ENCODE measurements around the gene C1QTNF8. TPM values are rescaled to one million over a fixed set of nuclear protein-coding genes. Genes with fewer than 3 reads are reported as not detected.
"Not testable (repeated sequence)": the region's sequence is repeated elsewhere in the genome, so short reads cannot be mapped to it uniquely, and the experiment has no call there.

The C1QTNF8 gene
- total RNA-seq, 1 experiment from 2014 or later = not detected

DNA sequence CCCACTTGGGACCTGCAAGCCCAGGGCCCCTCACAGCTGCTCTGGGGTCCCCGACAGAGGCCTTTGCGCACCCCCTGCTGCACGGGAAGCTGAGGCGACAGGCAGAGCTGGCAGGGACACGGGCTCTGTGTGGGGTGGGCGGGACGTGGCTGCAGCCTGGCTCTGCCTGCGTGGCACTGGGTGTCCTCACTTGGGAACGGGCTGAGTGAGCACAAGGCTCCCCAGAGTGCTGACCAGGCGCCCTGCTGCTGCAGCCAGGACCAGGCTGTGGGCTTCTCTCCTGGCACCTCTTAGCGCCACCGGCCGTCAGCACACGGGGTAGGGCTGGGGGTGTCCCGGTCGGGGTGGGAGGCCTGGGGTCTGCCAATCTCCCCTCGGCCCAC lies 6.6 kb downstream of the C1QTNF8 start:
- intact Hi-C loops (cut with micrococcal nuclease; ENCODE audit: unreplicated experiment) = no loop called here

DNA sequence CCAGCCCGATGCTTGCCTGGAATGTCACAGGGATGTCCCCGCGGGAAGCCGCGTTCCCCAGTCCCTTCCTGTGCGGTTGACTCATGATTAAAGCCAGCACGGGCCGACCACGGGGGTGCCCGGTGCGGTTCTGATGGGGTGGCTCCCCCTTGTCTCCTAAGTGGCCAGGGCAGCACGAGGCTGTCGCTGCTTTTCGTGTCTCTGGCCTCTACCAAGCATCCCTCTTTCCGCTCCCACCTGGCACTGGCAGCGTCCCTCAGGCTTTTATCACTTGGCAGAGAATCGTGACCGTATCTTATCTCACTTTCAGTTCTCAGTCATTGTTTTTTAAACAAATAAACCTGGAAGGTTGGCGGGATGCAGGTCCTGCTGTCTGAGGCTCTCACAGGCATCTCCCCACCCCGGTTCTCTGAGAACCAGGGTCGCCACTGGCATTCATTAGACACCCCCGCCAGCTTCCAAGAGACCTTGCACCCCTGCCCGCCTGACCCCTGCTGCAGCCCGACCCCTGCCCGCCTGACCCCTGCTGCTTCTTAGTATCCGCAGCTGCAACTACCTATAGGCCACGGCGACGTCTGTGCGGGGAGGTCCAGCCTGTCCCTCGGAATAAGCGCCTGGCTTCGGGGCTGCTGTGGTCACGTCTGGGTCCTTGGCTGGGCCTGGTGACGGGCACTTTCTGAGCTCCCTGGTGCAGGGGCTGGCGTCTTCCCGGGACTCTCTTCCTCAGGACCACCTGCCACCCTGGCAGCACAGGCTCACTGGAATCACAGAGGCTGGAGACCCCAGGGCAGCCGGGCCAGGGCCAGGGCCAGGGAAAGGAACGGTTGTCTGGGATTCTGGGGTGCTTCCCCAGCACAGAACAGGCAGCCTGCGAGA lies 7.5 kb downstream of the C1QTNF8 start:
- Histone ChIP-seq H3K4me1 (replicated peaks; ENCODE audit: insufficient read depth) (no peaks in the 10 kb centered on the region), H3K79me2 (ENCODE audit: low read depth) (no peaks in the 10 kb centered on the region), H3K4me3 (no peak overlapping the region), H3F3A (ENCODE audit: insufficient read depth, low read depth) (no peaks in the 10 kb centered on the region), H2AFZ (no peak overlapping the region), H4K20me1 (ENCODE audit: insufficient read depth) (no peaks in the 10 kb centered on the region), H3K9me2 (ENCODE audit: insufficient read depth) (no peaks in the 10 kb centered on the region), H3K4me2 (no peak overlapping the region), H3K36me3 (ENCODE audit: low read depth) (no peaks in the 10 kb centered on the region), H3K9me3 (ENCODE audit: insufficient read depth, low read depth) (no peaks in the 10 kb centered on the region), H3K27ac (no peak overlapping the region), H3K27me3 (ENCODE audit: insufficient read depth, low read depth) (peaks cover 72% of the 10 kb centered on the region)
- ChIA-PET POLR2A (ENCODE audit: unreplicated experiment) (no interaction called here), CTCF (no interaction called here)
- intact Hi-C loops (cut with micrococcal nuclease; ENCODE audit: unreplicated experiment) = no loop called here
- TF ChIP-seq, protein P1, sequence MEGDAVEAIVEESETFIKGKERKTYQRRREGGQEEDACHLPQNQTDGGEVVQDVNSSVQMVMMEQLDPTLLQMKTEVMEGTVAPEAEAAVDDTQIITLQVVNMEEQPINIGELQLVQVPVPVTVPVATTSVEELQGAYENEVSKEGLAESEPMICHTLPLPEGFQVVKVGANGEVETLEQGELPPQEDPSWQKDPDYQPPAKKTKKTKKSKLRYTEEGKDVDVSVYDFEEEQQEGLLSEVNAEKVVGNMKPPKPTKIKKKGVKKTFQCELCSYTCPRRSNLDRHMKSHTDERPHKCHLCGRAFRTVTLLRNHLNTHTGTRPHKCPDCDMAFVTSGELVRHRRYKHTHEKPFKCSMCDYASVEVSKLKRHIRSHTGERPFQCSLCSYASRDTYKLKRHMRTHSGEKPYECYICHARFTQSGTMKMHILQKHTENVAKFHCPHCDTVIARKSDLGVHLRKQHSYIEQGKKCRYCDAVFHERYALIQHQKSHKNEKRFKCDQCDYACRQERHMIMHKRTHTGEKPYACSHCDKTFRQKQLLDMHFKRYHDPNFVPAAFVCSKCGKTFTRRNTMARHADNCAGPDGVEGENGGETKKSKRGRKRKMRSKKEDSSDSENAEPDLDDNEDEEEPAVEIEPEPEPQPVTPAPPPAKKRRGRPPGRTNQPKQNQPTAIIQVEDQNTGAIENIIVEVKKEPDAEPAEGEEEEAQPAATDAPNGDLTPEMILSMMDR (conservative IDR thresholded peaks at IDR 0.05) = no peak
- 0 out of 2 replicates have a peak, but pooled peaks have one; percentile 69 for TF ChIP-seq EZH2 (IDR thresholded peaks at IDR 0.05; ENCODE audit: low read depth)
- no TSS peak for BruUV-seq (replicated peaks)
- no peak for DNase-seq

More for the DNA sequence above, 6.6 kb downstream of the C1QTNF8 start:
- H3K4me2 ChIP-seq = no peak overlapping the region
- H3K36me3 ChIP-seq (ENCODE audit: low read depth) = no peaks in the 10 kb centered on the region
- no peaks in the 10 kb centered on the region for H4K20me1 ChIP-seq (ENCODE audit: insufficient read depth)
- H3K9me3 ChIP-seq (ENCODE audit: insufficient read depth, low read depth) = no peaks in the 10 kb centered on the region
- no peak overlapping the region for H2AFZ ChIP-seq
- H3K27ac ChIP-seq = no peak overlapping the region
- TF ChIP-seq EZH2 (IDR thresholded peaks at IDR 0.05; ENCODE audit: low read depth) = no peak
- TF ChIP-seq, protein P1 (conservative IDR thresholded peaks at IDR 0.05) = no peak
- CTCF ChIA-PET = no interaction called here
- POLR2A ChIA-PET (ENCODE audit: unreplicated experiment) = no interaction called here
- no peak for DNase-seq
- H3K4me1 ChIP-seq (replicated peaks; ENCODE audit: insufficient read depth) = no peaks in the 10 kb centered on the region
- no TSS peak for BruUV-seq (replicated peaks)
- no peaks in the 10 kb centered on the region for H3K9me2 ChIP-seq (ENCODE audit: insufficient read depth)
- H3K79me2 ChIP-seq (ENCODE audit: low read depth) = no peaks in the 10 kb centered on the region
- no peak overlapping the region for H3K4me3 ChIP-seq
- peaks cover 63% of the 10 kb centered on the region for H3K27me3 ChIP-seq (ENCODE audit: insufficient read depth, low read depth)
- no peaks in the 10 kb centered on the region for H3F3A ChIP-seq (ENCODE audit: insufficient read depth, low read depth)

DNA sequence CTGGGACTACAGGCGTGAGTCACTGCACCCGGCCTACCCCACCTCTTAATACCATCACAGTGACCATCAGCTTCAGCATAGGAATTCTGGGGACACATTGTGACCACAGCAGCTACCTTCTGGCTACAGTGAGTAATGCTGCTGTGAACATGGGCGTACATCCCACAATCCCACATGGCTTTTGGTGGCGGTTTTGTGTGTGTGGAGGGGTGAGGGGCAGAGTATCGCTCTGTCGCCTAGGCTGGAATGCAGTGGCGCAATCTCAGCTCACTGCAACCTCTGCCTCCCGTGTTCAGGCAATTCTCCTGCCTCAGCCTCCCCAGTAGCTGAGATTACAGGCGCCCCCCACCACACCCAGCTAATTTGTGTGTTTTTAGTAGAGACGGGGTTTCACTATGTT lies 9.6 kb downstream of the C1QTNF8 start:
- H3K9me2 ChIP-seq (ENCODE audit: insufficient read depth); H3K27ac ChIP-seq; H3K9me3 ChIP-seq (ENCODE audit: insufficient read depth, low read depth); intact Hi-C loops (cut with micrococcal nuclease; ENCODE audit: unreplicated experiment); POLR2A ChIA-PET (ENCODE audit: unreplicated experiment); H4K20me1 ChIP-seq (ENCODE audit: insufficient read depth); BruUV-seq (replicated peaks); H3F3A ChIP-seq (ENCODE audit: insufficient read depth, low read depth); CTCF ChIA-PET; H3K4me1 ChIP-seq (replicated peaks; ENCODE audit: insufficient read depth); H3K4me3 ChIP-seq; H3K79me2 ChIP-seq (ENCODE audit: low read depth); H2AFZ ChIP-seq; H3K4me2 ChIP-seq; H3K36me3 ChIP-seq (ENCODE audit: low read depth): not testable (repeated sequence)
- peaks cover 91% of the 10 kb centered on the region for H3K27me3 ChIP-seq (ENCODE audit: insufficient read depth, low read depth)
- DNase-seq = peak in 1 of 2 experiments; percentile 60

Measured in PC-9 (cell line).